HepG2 (cell line): Measurements from ENCODE around the gene PLXNA4. TPM values are rescaled to one million over a fixed set of nuclear protein-coding genes. Genes with fewer than 3 reads are reported as not detected.

Source experiments
- ATAC-seq: fragments of 200-7000 bp; cut with Tn5 transposase; 3 replicates; pipeline ENCODE4 v1.9.1; 2020; ENCODE audit warnings: mild to moderate bottlenecking, moderate library complexity
- BruUV-seq: library from RNA; stranded (reverse); fragments of 400-500 nt; replicated peaks from 2 replicates; lab custom pipeline; 2021; lab: Mats Ljungman, UMichigan
- CTCF ChIA-PET: fragments of 300-600 bp; formaldehyde crosslinking; extraction: SDS; loops from one replicate; lab custom pipeline; 2021; ENCODE audit warnings: low total read pairs, inconsistent platforms, low intra/inter-chr PET ratio; lab: Yijun Ruan, JAX
- POLR2A ChIA-PET: fragments of 350-600 bp; sonication (Branson Sonifier 250); formaldehyde crosslinking; loops from one replicate; lab custom pipeline; 2020; ENCODE audit warnings: antibody characterized with exemption, inconsistent platforms; lab: Yijun Ruan, JAX
- DNase-seq: peaks from one replicate; pipeline ENCODE4 v3.0.0-alpha.2; 2015; ENCODE audit warnings: low spot score
- FAIRE-seq: peaks from 3 replicates; lab custom pipeline; 2011; peaks lifted over from hg19 to GRCh38; lab: Jason Lieb, UNC
- H2AFZ ChIP-seq: one replicate; pipeline ENCODE4 v1.6.1; 2011; ENCODE audit warnings: low read length, inconsistent platforms
- H3K27ac ChIP-seq: fragments of 300-600 bp; 3 replicates; pipeline ENCODE4 v1.8.0; 2011; ENCODE audit warnings: mixed run types, mild to moderate bottlenecking, mixed read lengths, low read length, inconsistent platforms; ENCODE audit not compliant: insufficient read depth; ENCODE audit errors: extremely low read length
- H3K27me3 ChIP-seq, 2 experiments: fragments of 200-600 bp in 1 of 2; 2 replicates in 1 of 2; 3 replicates in 1 of 2; pipeline versions ENCODE4 v1.6.0 to v1.8.0; 2011; ENCODE audit warnings: low read length in 2 of 2, mild to moderate bottlenecking in 2 of 2, moderate library complexity in 2 of 2, inconsistent platforms in 1 of 2; ENCODE audit not compliant: insufficient read depth in 2 of 2, control insufficient read depth in 1 of 2
- H3K36me3 ChIP-seq, 2 experiments: fragments of 200-600 bp in 1 of 2; replicated peaks in 1 of 2; 2 replicates in 1 of 2; 3 replicates in 1 of 2; pipeline versions ENCODE4 v1.5.1 to v1.8.0; 2011; ENCODE audit warnings: low read length in 2 of 2, inconsistent platforms in 1 of 2; ENCODE audit not compliant: insufficient read depth in 2 of 2, control insufficient read depth in 1 of 2
- H3K4me1 ChIP-seq: 2 replicates; pipeline ENCODE4 v1.5.1; 2012; ENCODE audit warnings: low read length, inconsistent platforms; ENCODE audit not compliant: insufficient read depth
- H3K4me2 ChIP-seq: 2 replicates; pipeline ENCODE4 v1.6.0; 2011; ENCODE audit warnings: low read depth, low read length, inconsistent platforms
- H3K4me3 ChIP-seq, 3 experiments: fragments of 200-600 bp in 1 of 3; sonication (generic), shearing (Covaris generic) in 1 of 3; replicated peaks in 1 of 3; 2 replicates each; pipeline ENCODE4 v1.5.1; 2011 to 2016; ENCODE audit warnings: low read length in 3 of 3, inconsistent platforms in 2 of 3, low read depth in 2 of 3, mild to moderate bottlenecking in 2 of 3, control low read depth in 1 of 3, mixed read lengths in 1 of 3; ENCODE audit not compliant: insufficient read depth in 1 of 3
- H3K79me2 ChIP-seq: one replicate; pipeline ENCODE4 v1.6.1; 2011; ENCODE audit warnings: low read length, inconsistent platforms; ENCODE audit not compliant: insufficient read depth
- H3K9ac ChIP-seq: 2 replicates; pipeline ENCODE4 v1.6.0; 2011; ENCODE audit warnings: mild to moderate bottlenecking, low read depth, low read length, inconsistent platforms; ENCODE audit not compliant: insufficient read depth
- H3K9me3 ChIP-seq: 2 replicates; pipeline ENCODE4 v1.5.1; 2012; ENCODE audit warnings: mild to moderate bottlenecking, low read length
- H4K20me1 ChIP-seq: 2 replicates; pipeline ENCODE4 v1.6.0; 2011; ENCODE audit warnings: inconsistent platforms, mild to moderate bottlenecking, low read length, moderate library complexity; ENCODE audit not compliant: insufficient read depth
- KAT8 ChIP-seq: IDR thresholded peaks from 2 replicates; pipeline ENCODE4 v1.6.1; 2016; ENCODE audit warnings: missing genetic modification reagents, missing compliant biosample characterization
- ONECUT2 ChIP-seq: sonication (generic); formaldehyde crosslinking; IDR thresholded peaks from 2 replicates; pipeline ENCODE4 v1.4.0; 2020; ENCODE audit warnings: missing genetic modification reagents
- THAP8 ChIP-seq: sonication (generic); formaldehyde crosslinking; IDR thresholded peaks from 2 replicates; pipeline ENCODE4 v1.5.1; 2020; ENCODE audit warnings: missing genetic modification reagents, mild to moderate bottlenecking, borderline replicate concordance
- ZBTB38 ChIP-seq: sonication (generic); formaldehyde crosslinking; IDR thresholded peaks from 2 replicates; pipeline ENCODE4 v1.5.1; 2020; ENCODE audit warnings: mild to moderate bottlenecking, missing genetic modification reagents
- ZFX ChIP-seq: sonication (generic); formaldehyde crosslinking; IDR thresholded peaks from 2 replicates; pipeline ENCODE4 v1.4.0; 2020; ENCODE audit warnings: mild to moderate bottlenecking, low read depth, missing genetic modification reagents, moderate library complexity
- ZKSCAN8 ChIP-seq: IDR thresholded peaks from 2 replicates; pipeline ENCODE4 v1.6.1; 2016; ENCODE audit warnings: borderline replicate concordance, missing genetic modification reagents, missing compliant biosample characterization
- ZNF138 ChIP-seq: sonication (generic); formaldehyde crosslinking; IDR thresholded peaks from 2 replicates; pipeline ENCODE4 v1.5.0; 2020; ENCODE audit warnings: mild to moderate bottlenecking, low read depth, missing genetic modification reagents
- ZNF580 ChIP-seq: IDR thresholded peaks from 2 replicates; pipeline ENCODE4 v1.6.1; 2016; ENCODE audit warnings: low read depth, borderline replicate concordance
- ZNF841 ChIP-seq: sonication (generic); formaldehyde crosslinking; IDR thresholded peaks from 2 replicates; pipeline ENCODE4 v1.8.1; 2023; ENCODE audit warnings: missing genetic modification reagents, borderline replicate concordance
- ZSCAN9 ChIP-seq: IDR thresholded peaks from 2 replicates; pipeline ENCODE4 v1.6.1; 2016; ENCODE audit warnings: borderline replicate concordance
- WGBS: methylation state at CpG from one replicate; pipeline ENCODE4 v1.1.6; 2017; ENCODE audit warnings: low lambda C conversion rate; 5-methylcytosine and 5-hydroxymethylcytosine counted together
- in situ Hi-C: cut with HindIII; loops from 2 replicates; pipeline ENCODE4 v1.10.0; 2017; ENCODE audit warnings: low pct_unique_long_range_greater_than_20kb; ENCODE audit not compliant: extremely low pct_ligation_motif_present
- intact Hi-C: fragments of 100-400 bp; cut with micrococcal nuclease; formaldehyde crosslinking; loops from one replicate; pipeline ENCODE4 v1.10.0; 2022; ENCODE audit not compliant: unreplicated experiment
- polyA plus RNA-seq, 8 experiments: library from polyadenylated mRNA; depleted of rRNA in 3 of 8; stranded (reverse) in 7 of 8; unstranded in 1 of 8; fragments of >200 nt; fragmentation: Illumina TruSeq in 4 of 8; extraction: Trizol in 4 of 8; gene quantifications; 2 replicates each; pipeline versions ENCODE4 v1.2.1 to v1.2.3, GENCODE V29; 2011 to 2016; ENCODE audit warnings: low read depth in 4 of 8, missing spikeins in 1 of 8, mixed read lengths in 1 of 8; ENCODE audit not compliant: insufficient read depth in 1 of 8
- total RNA-seq, 5 experiments: library from RNA; depleted of rRNA; stranded (reverse); fragments of >200 nt; fragmentation: Illumina TruSeq; extraction: Trizol; gene quantifications; 2 replicates each; pipeline ENCODE4 v1.2.3, GENCODE V29; 2016; ENCODE audit warnings: low read depth in 1 of 5
- TF ChIP-seq, protein P1 (sequence below): sonication (generic); formaldehyde crosslinking; IDR thresholded peaks from 2 replicates; pipeline ENCODE4 v1.5.0; 2020; ENCODE audit warnings: missing genetic modification reagents, mild to moderate bottlenecking, borderline replicate concordance

Gene PLXNA4
- total and polyA plus RNA-seq, 2 of the 13 experiments (the other 11 are each of a cell fraction or from before 2014, with no cell fraction given): 0.01 to 0.04 TPM

GRCh38 chr7:132145063-132145462 lies 431.2 kb downstream of the PLXNA4 start:
- H3K4me3 ChIP-seq: no peak overlapping the region
- no peak for FAIRE-seq
- ATAC-seq: no peak
- in situ Hi-C loops: no loop called here
- no peak overlapping the region for H3K27ac ChIP-seq
- BruUV-seq: no TSS peak
- no peak overlapping the region for H3K4me2 ChIP-seq
- no peaks in the 10 kb centered on the region for H4K20me1 ChIP-seq
- POLR2A ChIA-PET: no interaction called here
- no peak overlapping the region for H3K9ac ChIP-seq
- H2AFZ ChIP-seq: no peak overlapping the region
- no CpG with 5 or more reads among the region's 9 CpGs for WGBS
- no peaks in the 10 kb centered on the region for H3K4me1 ChIP-seq
- intact Hi-C loops: loop anchor here (5.0 kb wide), 1 partner anchor 107 kb away; no protein-coding TSS in a partner anchor
- no peaks in the 10 kb centered on the region for H3K79me2 ChIP-seq
- peaks cover 2 to 46% of the 10 kb centered on the region in 2 experiments; a peak in 3 of 5 replicates for H3K27me3 ChIP-seq
- TF ChIP-seq ZNF580 (CRISPR knock-in tag): no peak
- no peak for DNase-seq
- H3K9me3 ChIP-seq: no peaks in the 10 kb centered on the region
- H3K36me3 ChIP-seq: no peaks in the 10 kb centered on the region
- CTCF ChIA-PET: no interaction called here

- Histone ChIP-seq H3K9ac (no peak overlapping the region), H4K20me1 (no peaks in the 10 kb centered on the region), H3K79me2 (no peaks in the 10 kb centered on the region), H3K36me3 (no peaks in the 10 kb centered on the region), H3K9me3 (no peaks in the 10 kb centered on the region)
- in situ Hi-C loops: no loop called here
- POLR2A ChIA-PET: no interaction called here
- FAIRE-seq (no peak), ATAC-seq (no peak), DNase-seq (no peak)
- intact Hi-C loops: no loop called here
- no peak for TF ChIP-seq KAT8
- no peak for TF ChIP-seq ZNF841 (CRISPR knock-in tag)
- no peak for TF ChIP-seq ZKSCAN8 (CRISPR knock-in tag)
- no peak for TF ChIP-seq ONECUT2
- TF ChIP-seq ZBTB38 (CRISPR knock-in tag): no peak
- no peak for TF ChIP-seq THAP8
- TF ChIP-seq ZFX (CRISPR knock-in tag): no peak
- TF ChIP-seq ZNF138 (CRISPR knock-in tag): no peak
- TF ChIP-seq, protein P1, sequence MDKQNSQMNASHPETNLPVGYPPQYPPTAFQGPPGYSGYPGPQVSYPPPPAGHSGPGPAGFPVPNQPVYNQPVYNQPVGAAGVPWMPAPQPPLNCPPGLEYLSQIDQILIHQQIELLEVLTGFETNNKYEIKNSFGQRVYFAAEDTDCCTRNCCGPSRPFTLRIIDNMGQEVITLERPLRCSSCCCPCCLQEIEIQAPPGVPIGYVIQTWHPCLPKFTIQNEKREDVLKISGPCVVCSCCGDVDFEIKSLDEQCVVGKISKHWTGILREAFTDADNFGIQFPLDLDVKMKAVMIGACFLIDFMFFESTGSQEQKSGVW (CRISPR knock-in tag): no peak
- TF ChIP-seq ZSCAN9 (CRISPR knock-in tag): no peak
- TF ChIP-seq, all 625 proteins: peak for 0
- 31% methylated on average over 3 of the region's 3 CpGs for WGBS
- Histone ChIP-seq H2AFZ (no peak overlapping the region), H3K4me2 (no peak overlapping the region), H3K27ac (no peak overlapping the region), H3K27me3 (peaks cover 0 to 46% of the 10 kb centered on the region in 2 experiments; a peak in 3 of 5 replicates), H3K4me1 (no peaks in the 10 kb centered on the region), H3K4me3 (no peak overlapping the region)
- CTCF ChIA-PET: no interaction called here
- BruUV-seq: no TSS peak
These were observed 434.3 kb downstream of the PLXNA4 start for GRCh38 chr7:132142006-132142405.
